OCI-LY7 (cell line): ENCODE results near the gene PFKFB2. TPM values are rescaled to one million over a fixed set of nuclear protein-coding genes. Genes with fewer than 3 reads are reported as not detected.

Experiments used
- BruUV-seq: library from RNA; stranded (reverse); fragments of 400-500 nt; replicated peaks from 2 replicates; lab custom pipeline; 2021; lab: Mats Ljungman, UMichigan
- CTCF ChIA-PET: fragments of 300-600 bp; sonication (Branson Sonifier 250); formaldehyde crosslinking; loops from one replicate; lab custom pipeline; 2022; ENCODE audit warnings: antibody characterized with exemption; ENCODE audit not compliant: unreplicated experiment; lab: Charles Lee
- POLR2A ChIA-PET: fragments of 300-600 bp; sonication (Branson Sonifier 250); formaldehyde crosslinking; loops from one replicate; lab custom pipeline; 2022; ENCODE audit warnings: antibody characterized with exemption; lab: Charles Lee
- DNase-seq: peaks from one replicate; pipeline ENCODE4 v3.0.0-alpha.2; 2015; ENCODE audit warnings: low spot score
- H2AFZ ChIP-seq: fragments of 200-600 bp; sonication (generic), shearing (Covaris generic); 2 replicates; pipeline ENCODE4 v1.6.1; 2014; ENCODE audit warnings: mild to moderate bottlenecking, antibody characterized with exemption, low read length, moderate library complexity
- H3K27ac ChIP-seq: fragments of 200-600 bp; sonication (generic); 2 replicates; pipeline ENCODE4 v1.5.1; 2014; ENCODE audit warnings: mixed run types, low read depth, mild to moderate bottlenecking, moderate library complexity, low read length, inconsistent platforms; ENCODE audit not compliant: poor library complexity, severe bottlenecking
- H3K36me3 ChIP-seq: fragments of 200-600 bp; sonication (generic); 2 replicates; pipeline ENCODE4 v1.6.1; 2014; ENCODE audit warnings: mild to moderate bottlenecking, antibody characterized with exemption, low read length, moderate library complexity, mixed read lengths; ENCODE audit not compliant: insufficient read depth
- H3K4me1 ChIP-seq: fragments of 200-600 bp; sonication (generic); 2 replicates; pipeline ENCODE4 v1.5.1; 2014; ENCODE audit warnings: mild to moderate bottlenecking, low read length; ENCODE audit not compliant: insufficient read depth, poor library complexity, severe bottlenecking
- H3K4me2 ChIP-seq: fragments of 200-600 bp; sonication (generic); 2 replicates; pipeline ENCODE4 v1.6.1; 2014; ENCODE audit warnings: mild to moderate bottlenecking, low read length
- H3K4me3 ChIP-seq: fragments of 200-600 bp; sonication (generic); 2 replicates; pipeline ENCODE4 v1.5.1; 2014; ENCODE audit warnings: mild to moderate bottlenecking, low read depth, low read length; ENCODE audit not compliant: poor library complexity, severe bottlenecking
- H3K79me2 ChIP-seq: fragments of 200-600 bp; sonication (generic); 2 replicates; pipeline ENCODE4 v1.6.1; 2016; ENCODE audit warnings: low read depth, mild to moderate bottlenecking, low read length, moderate library complexity, mixed read lengths; ENCODE audit not compliant: insufficient read depth
- H3K9me2 ChIP-seq: fragments of 200-600 bp; sonication (generic); 2 replicates; pipeline ENCODE4 v1.6.1; 2016; ENCODE audit warnings: mild to moderate bottlenecking, low read length, mixed read lengths; ENCODE audit not compliant: insufficient read depth
- H3K9me3 ChIP-seq: fragments of 200-600 bp; sonication (generic); 2 replicates; pipeline ENCODE4 v1.6.1; 2014; ENCODE audit warnings: mild to moderate bottlenecking, mixed run types, low read length, mixed read lengths
- H4K20me1 ChIP-seq: fragments of 200-600 bp; sonication (generic); 2 replicates; pipeline ENCODE4 v1.6.1; 2014; ENCODE audit warnings: mild to moderate bottlenecking, antibody characterized with exemption, low read length, moderate library complexity, mixed read lengths; ENCODE audit not compliant: insufficient read depth
- EZH2phosphoT487 ChIP-seq: fragments of 200-600 bp; sonication (generic); IDR thresholded peaks from 2 replicates; pipeline ENCODE4 v1.6.1; 2018; ENCODE audit warnings: low read depth, borderline replicate concordance, mild to moderate bottlenecking, mixed run types, antibody characterized with exemption, low read length, moderate library complexity, mixed read lengths
- intact Hi-C: fragments of 100-400 bp; cut with micrococcal nuclease; formaldehyde crosslinking; loops from one replicate; pipeline ENCODE4 v1.10.0; 2022; ENCODE audit not compliant: unreplicated experiment
- total RNA-seq, 2 experiments: library from RNA; depleted of rRNA in 1 of 2; stranded (reverse); fragments of >200 nt in 1 of 2; shearing (Covaris generic) in 1 of 2; gene quantifications; 2 replicates each; pipeline ENCODE4 v1.2.3, GENCODE V29; 2014 to 2022
- TF ChIP-seq, protein P1 (sequence below): fragments of 200-600 bp; sonication (generic); conservative IDR thresholded peaks from 2 replicates; pipeline ENCODE4 v1.5.1; 2014; ENCODE audit warnings: mild to moderate bottlenecking, antibody characterized with exemption, low read length, moderate library complexity, mixed read lengths

PFKFB2 gene
- total RNA-seq, 2 experiments from 2014 or later: 9.8 to 13.1 TPM

DNA sequence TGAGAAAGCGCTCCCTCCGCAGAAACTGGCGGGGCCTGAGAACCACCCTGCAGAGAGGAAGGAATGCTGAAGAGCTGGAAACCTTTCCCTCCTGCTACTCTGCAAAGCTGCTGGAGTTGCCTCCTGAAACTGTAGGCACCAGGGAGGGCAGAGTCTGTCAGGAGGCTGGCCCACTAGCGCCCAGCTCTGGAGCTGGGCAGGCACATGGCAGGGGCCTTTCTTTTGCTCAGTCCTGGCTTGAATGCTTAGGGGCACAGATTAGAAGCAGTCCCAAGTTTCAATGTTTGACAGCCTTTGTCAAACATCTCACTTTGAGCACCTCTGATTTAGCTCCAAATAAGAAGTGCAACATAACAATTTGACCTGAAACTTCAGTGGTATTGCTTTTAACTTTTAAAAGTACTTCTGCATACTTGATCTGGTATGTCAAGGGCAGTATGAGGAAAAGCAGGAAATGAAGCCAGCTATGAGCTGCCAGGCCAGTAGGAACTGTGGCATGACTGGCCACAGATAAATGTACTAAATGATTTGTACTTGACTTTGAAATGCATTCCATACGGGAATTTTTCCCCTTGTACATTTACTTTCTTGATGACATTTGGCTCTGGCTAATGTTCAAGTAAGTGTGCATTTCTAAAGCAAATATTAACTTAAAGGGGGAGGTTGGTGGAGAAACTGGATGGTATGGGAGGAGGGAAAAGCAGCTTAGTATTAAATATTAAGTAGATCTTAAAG lies 27.8 kb upstream of the PFKFB2 start:
- H3K4me3 ChIP-seq: no peak overlapping the region
- intact Hi-C loops: no loop called here
- no peaks in the 10 kb centered on the region for H3K79me2 ChIP-seq
- H2AFZ ChIP-seq: no peak overlapping the region
- no peaks in the 10 kb centered on the region for H3K36me3 ChIP-seq
- no peak for DNase-seq
- TF ChIP-seq EZH2phosphoT487: no peak
- TF ChIP-seq, protein P1, sequence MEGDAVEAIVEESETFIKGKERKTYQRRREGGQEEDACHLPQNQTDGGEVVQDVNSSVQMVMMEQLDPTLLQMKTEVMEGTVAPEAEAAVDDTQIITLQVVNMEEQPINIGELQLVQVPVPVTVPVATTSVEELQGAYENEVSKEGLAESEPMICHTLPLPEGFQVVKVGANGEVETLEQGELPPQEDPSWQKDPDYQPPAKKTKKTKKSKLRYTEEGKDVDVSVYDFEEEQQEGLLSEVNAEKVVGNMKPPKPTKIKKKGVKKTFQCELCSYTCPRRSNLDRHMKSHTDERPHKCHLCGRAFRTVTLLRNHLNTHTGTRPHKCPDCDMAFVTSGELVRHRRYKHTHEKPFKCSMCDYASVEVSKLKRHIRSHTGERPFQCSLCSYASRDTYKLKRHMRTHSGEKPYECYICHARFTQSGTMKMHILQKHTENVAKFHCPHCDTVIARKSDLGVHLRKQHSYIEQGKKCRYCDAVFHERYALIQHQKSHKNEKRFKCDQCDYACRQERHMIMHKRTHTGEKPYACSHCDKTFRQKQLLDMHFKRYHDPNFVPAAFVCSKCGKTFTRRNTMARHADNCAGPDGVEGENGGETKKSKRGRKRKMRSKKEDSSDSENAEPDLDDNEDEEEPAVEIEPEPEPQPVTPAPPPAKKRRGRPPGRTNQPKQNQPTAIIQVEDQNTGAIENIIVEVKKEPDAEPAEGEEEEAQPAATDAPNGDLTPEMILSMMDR: no peak
- no TSS peak for BruUV-seq
- H3K4me2 ChIP-seq: no peak overlapping the region
- H3K9me3 ChIP-seq: no peaks in the 10 kb centered on the region
- no peaks in the 10 kb centered on the region for H4K20me1 ChIP-seq
- CTCF ChIA-PET: no interaction called here
- H3K4me1 ChIP-seq: no peaks in the 10 kb centered on the region
- H3K9me2 ChIP-seq: no peaks in the 10 kb centered on the region
- no peak overlapping the region for H3K27ac ChIP-seq
- POLR2A ChIA-PET: interaction anchor here (0.5 kb wide), 1 partner anchor 416 kb away, joined by 3 read pairs; no protein-coding TSS in a partner anchor

DNA sequence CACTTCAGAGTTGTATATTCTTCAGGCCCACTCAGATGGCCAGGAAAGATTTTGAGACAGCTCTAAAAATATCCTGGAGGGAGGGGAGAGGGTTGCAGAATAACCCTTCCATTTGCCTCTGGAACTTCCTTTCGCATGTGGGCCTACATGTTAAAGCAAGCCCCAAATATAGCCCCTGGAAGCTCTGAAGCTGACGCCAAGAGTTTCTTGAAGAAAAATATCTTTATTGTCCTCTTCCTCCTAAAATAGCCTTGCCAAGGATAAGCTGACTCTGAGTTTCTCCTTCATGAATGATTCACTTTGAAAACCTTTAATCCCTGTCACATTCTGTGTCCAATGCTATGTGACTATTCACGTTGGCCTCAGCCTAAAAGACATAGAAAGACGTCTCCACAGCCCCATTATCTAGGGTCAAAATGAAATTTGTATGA lies 27.0 kb upstream of the PFKFB2 start:
- TF ChIP-seq, protein P1: no peak
- no peak for TF ChIP-seq EZH2phosphoT487

More for the DNA sequence above, 27.0 kb upstream of the PFKFB2 start:
- intact Hi-C loops: no loop called here
- Histone ChIP-seq H3K4me2 (no peak overlapping the region), H3K9me2 (no peaks in the 10 kb centered on the region), H3K4me1 (no peaks in the 10 kb centered on the region), H3K9me3 (no peaks in the 10 kb centered on the region), H3K4me3 (no peak overlapping the region), H3K36me3 (no peaks in the 10 kb centered on the region), H4K20me1 (no peaks in the 10 kb centered on the region), H2AFZ (no peak overlapping the region), H3K27ac (no peak overlapping the region), H3K79me2 (no peaks in the 10 kb centered on the region)
- no peak for DNase-seq
- POLR2A ChIA-PET: interaction anchor here (1.3 to 1.4 kb wide), 2 partner anchors 12 to 21 kb away, joined by 3 read pairs; no protein-coding TSS in a partner anchor
- CTCF ChIA-PET: no interaction called here
- no TSS peak for BruUV-seq
